ENCODE results near the gene SLC6A4. TPM values are rescaled to one million over a fixed set of nuclear protein-coding genes. Genes with fewer than 3 reads are reported as not detected.

The SLC6A4 gene
- total RNA-seq, 1 experiment from 2014 or later = 0.30 TPM

GRCh38 chr17:30187573-30187972 lies 47.9 kb downstream of the SLC6A4 start (continued):
- TF ChIP-seq REST (IDR thresholded peaks at IDR 0.05; ENCODE audit: low read depth) (no peak), ZNF274 (IDR thresholded peaks at IDR 0.05; ENCODE audit: low read depth, low read length) (no peak), YY1 (IDR thresholded peaks at IDR 0.05; ENCODE audit: extremely low read depth, insufficient replicate concordance, low read depth, low read length) (no peak), ZBTB33 (IDR thresholded peaks at IDR 0.05; ENCODE audit: extremely low read depth, insufficient replicate concordance, low read length) (no peak), EZH2phosphoT487 (IDR thresholded peaks at IDR 0.05; ENCODE audit: borderline replicate concordance) (no peak)

- Histone ChIP-seq H4K20me1 (ENCODE audit: insufficient read depth) (no peaks in the 10 kb centered on the region), H3K79me2 (ENCODE audit: insufficient read depth, low read length) (no peaks in the 10 kb centered on the region), H3K27me3 (ENCODE audit: insufficient read depth, low read length) (no peaks in the 10 kb centered on the region), H3K4me1 (ENCODE audit: control insufficient read depth in 1 of 2, insufficient read depth in 2 of 2, low read length in 2 of 2) (no peaks in the 10 kb centered on the region), H3K9me2 (ENCODE audit: insufficient read depth) (no peaks in the 10 kb centered on the region), H3K36me3 (ENCODE audit: control insufficient read depth in 1 of 2, insufficient read depth in 2 of 2, low read length in 2 of 2) (peaks cover 29 to 31% of the 10 kb centered on the region in 2 experiments), H3K9ac (ENCODE audit: low read length) (no peak overlapping the region), H3K4me3 (replicated peaks in 1 of 2; ENCODE audit: low read depth in 1 of 2, low read length in 2 of 2) (no peak overlapping the region), H2AFZ (ENCODE audit: low read depth, low read length, poor library complexity, severe bottlenecking) (no peak overlapping the region), H3K9me3 (ENCODE audit: control insufficient read depth in 1 of 2, insufficient read depth in 1 of 2, low read depth in 1 of 2, low read length in 2 of 2) (no peaks in the 10 kb centered on the region), H3K27ac (ENCODE audit: low read depth, low read length) (no peak overlapping the region), H3K4me2 (ENCODE audit: low read length) (no peak overlapping the region)
- RAD21 ChIA-PET (ENCODE audit: low non-redundant PET in 1 of 2, low total read pairs in 2 of 2, uncharacterized antibody in 2 of 2, unreplicated experiment in 2 of 2) = no interaction called here
- BruUV-seq (replicated peaks) = no TSS peak
- CTCF ChIA-PET = no interaction called here
- DNase-seq (ENCODE audit: low read depth, low spot score) (no peak), ATAC-seq (no peak)
- intact Hi-C loops (cut with micrococcal nuclease) = no loop called here
- POLR2A ChIA-PET = no interaction called here
- TF ChIP-seq EGR1 (IDR thresholded peaks at IDR 0.05; ENCODE audit: low read depth) (no peak), YY1 (IDR thresholded peaks at IDR 0.05; ENCODE audit: extremely low read depth, insufficient replicate concordance, low read depth, low read length) (no peak), SIN3A (IDR thresholded peaks at IDR 0.05; ENCODE audit: low read depth) (no peak), EZH2 (IDR thresholded peaks at IDR 0.05) (no peak), EZH2phosphoT487 (IDR thresholded peaks at IDR 0.05; ENCODE audit: borderline replicate concordance) (no peak)
Measured at GRCh38 chr17:30186761-30187160, 48.7 kb downstream of the SLC6A4 start.
